Measurements from ENCODE around the gene NMRK1. TPM values are rescaled to one million over a fixed set of nuclear protein-coding genes. Genes with fewer than 3 reads are reported as not detected.

Gene NMRK1
- total and polyA plus RNA-seq, 2 experiments from 2014 or later, result 6.2 to 15.8 TPM

- H3K27me3 Mint-ChIP-seq (ENCODE audit: insufficient read depth, low read depth, poor library complexity), result peaks cover 4% of the 10 kb centered on the region
- no peak overlapping the region for H3K4me3 Mint-ChIP-seq
- H3K27ac Mint-ChIP-seq, result no peak overlapping the region
- no peak overlapping the region for H3K27ac ChIP-seq (ENCODE audit: low read depth)
- H3K27me3 ChIP-seq (ENCODE audit: insufficient read depth), result no peaks in the 10 kb centered on the region
- peaks cover 55% of the 10 kb centered on the region for H3K79me2 ChIP-seq (replicated peaks; ENCODE audit: insufficient read depth)
- H3K4me1 Mint-ChIP-seq, result no peaks in the 10 kb centered on the region; the same call in 1 of the 3 replicates
- no peaks in the 10 kb centered on the region for H3F3A ChIP-seq (replicated peaks; ENCODE audit: low read depth)
- peaks cover 11% of the 10 kb centered on the region; the same call in 1 of the 2 replicates for H4K20me1 ChIP-seq (replicated peaks; ENCODE audit: insufficient read depth)
- H2AFZ ChIP-seq, result no peak overlapping the region
- no peak for DNase-seq (ENCODE audit: low spot score)
- no peaks in the 10 kb centered on the region for H3K36me3 ChIP-seq (ENCODE audit: insufficient read depth)
- H3K9me2 ChIP-seq (ENCODE audit: insufficient read depth), result no peaks in the 10 kb centered on the region
- no peaks in the 10 kb centered on the region; the same call in 2 of the 3 replicates for H3K9me3 Mint-ChIP-seq
- no peak overlapping the region for H3K4me2 ChIP-seq
- H3K4me3 ChIP-seq, result no peak overlapping the region
- no peak for TF ChIP-seq REST (IDR thresholded peaks at IDR 0.05; ENCODE audit: unreplicated experiment)
- no peak for TF ChIP-seq EZH2phosphoT487 (IDR thresholded peaks at IDR 0.05; ENCODE audit: unreplicated experiment)
- H3K36me3 Mint-ChIP-seq (ENCODE audit: low read depth), result peaks cover 13% of the 10 kb centered on the region; the same call in 2 of the 3 replicates
- no peak for ATAC-seq
- no peaks in the 10 kb centered on the region for H3K4me1 ChIP-seq (ENCODE audit: insufficient read depth)
These were observed 70.6 kb downstream of the NMRK1 start for GRCh38 chr9:75017378-75017777.

- Mint-ChIP-seq H3K36me3 (ENCODE audit: low read depth) (peaks cover 17% of the 10 kb centered on the region), H3K4me3 (no peak overlapping the region), H3K4me1 (no peaks in the 10 kb centered on the region), H3K27ac (no peak overlapping the region), H3K9me3 (no peaks in the 10 kb centered on the region), H3K27me3 (ENCODE audit: insufficient read depth, low read depth, poor library complexity) (no peaks in the 10 kb centered on the region)
- Histone ChIP-seq H3K4me1 (ENCODE audit: insufficient read depth) (no peaks in the 10 kb centered on the region), H3K27me3 (ENCODE audit: insufficient read depth) (no peaks in the 10 kb centered on the region), H3K9me2 (ENCODE audit: insufficient read depth) (no peaks in the 10 kb centered on the region), H3F3A (replicated peaks; ENCODE audit: low read depth) (no peaks in the 10 kb centered on the region), H4K20me1 (replicated peaks; ENCODE audit: insufficient read depth) (0 out of 2 replicates have a peak, but pooled peaks cover 6% of the 10 kb centered on the region), H3K4me2 (no peak overlapping the region), H3K4me3 (no peak overlapping the region), H2AFZ (no peak overlapping the region), H3K79me2 (replicated peaks; ENCODE audit: insufficient read depth) (peaks cover 26% of the 10 kb centered on the region), H3K36me3 (ENCODE audit: insufficient read depth) (no peaks in the 10 kb centered on the region), H3K27ac (ENCODE audit: low read depth) (no peak overlapping the region)
- TF ChIP-seq POLR2AphosphoS5 (IDR thresholded peaks at IDR 0.05; ENCODE audit: low read depth) (no peak), NANOG (IDR thresholded peaks at IDR 0.05; ENCODE audit: borderline replicate concordance) (no peak), STAT1 (IDR thresholded peaks at IDR 0.05; ENCODE audit: unreplicated experiment) (no peak), ZNF331 (CRISPR knock-in tag; IDR thresholded peaks at IDR 0.05; ENCODE audit: low read depth) (no peak), EZH2phosphoT487 (IDR thresholded peaks at IDR 0.05; ENCODE audit: unreplicated experiment) (no peak), EZH2 (IDR thresholded peaks at IDR 0.05; ENCODE audit: low read depth, unreplicated experiment) (no peak), JUNB (IDR thresholded peaks at IDR 0.05; ENCODE audit: unreplicated experiment) (no peak), ZNF462 (CRISPR knock-in tag; IDR thresholded peaks at IDR 0.05) (no peak)
- TF ChIP-seq, protein P1, sequence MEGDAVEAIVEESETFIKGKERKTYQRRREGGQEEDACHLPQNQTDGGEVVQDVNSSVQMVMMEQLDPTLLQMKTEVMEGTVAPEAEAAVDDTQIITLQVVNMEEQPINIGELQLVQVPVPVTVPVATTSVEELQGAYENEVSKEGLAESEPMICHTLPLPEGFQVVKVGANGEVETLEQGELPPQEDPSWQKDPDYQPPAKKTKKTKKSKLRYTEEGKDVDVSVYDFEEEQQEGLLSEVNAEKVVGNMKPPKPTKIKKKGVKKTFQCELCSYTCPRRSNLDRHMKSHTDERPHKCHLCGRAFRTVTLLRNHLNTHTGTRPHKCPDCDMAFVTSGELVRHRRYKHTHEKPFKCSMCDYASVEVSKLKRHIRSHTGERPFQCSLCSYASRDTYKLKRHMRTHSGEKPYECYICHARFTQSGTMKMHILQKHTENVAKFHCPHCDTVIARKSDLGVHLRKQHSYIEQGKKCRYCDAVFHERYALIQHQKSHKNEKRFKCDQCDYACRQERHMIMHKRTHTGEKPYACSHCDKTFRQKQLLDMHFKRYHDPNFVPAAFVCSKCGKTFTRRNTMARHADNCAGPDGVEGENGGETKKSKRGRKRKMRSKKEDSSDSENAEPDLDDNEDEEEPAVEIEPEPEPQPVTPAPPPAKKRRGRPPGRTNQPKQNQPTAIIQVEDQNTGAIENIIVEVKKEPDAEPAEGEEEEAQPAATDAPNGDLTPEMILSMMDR (conservative IDR thresholded peaks at IDR 0.05; ENCODE audit: low read depth in 2 of 2), result no peak
- DNase-seq (ENCODE audit: low spot score), result no peak
- ATAC-seq, result no peak
These were observed 74.2 kb downstream of the NMRK1 start for GRCh38 chr9:75013735-75014134.
